HEK293 (cell line): ENCODE data around the gene OSBPL10.

Experiments
- TCF7L2 ChIP-seq: IDR thresholded peaks from 2 replicates; pipeline ENCODE4 v1.6.1; 2011; ENCODE audit warnings: low read depth, mild to moderate bottlenecking, inconsistent platforms, low read length, moderate library complexity, borderline replicate concordance
- ZNF114 ChIP-seq: fragments of 450-650 bp; formaldehyde crosslinking; IDR thresholded peaks from 2 replicates; pipeline ENCODE4 v1.5.0; 2017; ENCODE audit warnings: missing biosample characterization, missing genetic modification characterization
- ZNF24 ChIP-seq: fragments of 450-650 bp; formaldehyde crosslinking; IDR thresholded peaks from 2 replicates; pipeline ENCODE4 v1.5.1; 2016; ENCODE audit warnings: missing biosample characterization, missing genetic modification characterization
- ZNF510 ChIP-seq: fragments of 450-650 bp; formaldehyde crosslinking; IDR thresholded peaks from 2 replicates; pipeline ENCODE4 v1.5.1; 2018; ENCODE audit warnings: mild to moderate bottlenecking, missing genetic modification characterization, missing biosample characterization; ENCODE audit not compliant: insufficient replicate concordance
- ZNF629 ChIP-seq: fragments of 450-650 bp; formaldehyde crosslinking; IDR thresholded peaks from 2 replicates; pipeline ENCODE4 v1.5.1; 2017; ENCODE audit warnings: missing biosample characterization, missing genetic modification characterization
- TF ChIP-seq, protein P1 (sequence below): fragments of 450-650 bp; formaldehyde crosslinking; IDR thresholded peaks from 2 replicates; pipeline ENCODE4 v1.5.1; 2016; ENCODE audit warnings: missing biosample characterization, missing genetic modification characterization
- TF ChIP-seq, protein P2 (sequence below): fragments of 450-650 bp; formaldehyde crosslinking; IDR thresholded peaks from 2 replicates; pipeline ENCODE4 v1.5.1; 2016; ENCODE audit warnings: missing biosample characterization, missing genetic modification characterization, low read depth

DNA sequence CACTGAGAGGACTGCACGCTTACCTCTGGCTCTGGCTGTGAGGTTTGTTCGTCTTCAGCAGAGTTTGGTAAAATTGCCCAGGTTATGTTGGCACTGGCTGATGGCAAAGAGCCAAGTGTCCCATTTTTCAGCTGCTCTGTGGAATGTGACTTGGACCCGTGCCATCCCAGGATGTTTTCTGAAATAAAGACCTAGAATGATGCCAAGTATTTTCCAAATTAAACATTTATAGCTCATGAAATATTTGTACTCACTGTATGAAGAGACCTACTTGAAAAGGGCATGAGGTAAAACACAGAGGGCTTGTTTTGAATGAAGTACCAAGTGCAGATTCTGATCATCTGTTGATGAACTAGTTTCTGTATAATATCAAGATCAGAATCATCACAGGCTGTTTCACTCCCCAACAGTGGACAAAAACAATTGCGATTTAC, 247.8 kb downstream of the OSBPL10 start:
- TF ChIP-seq ZNF24: no peak
- TF ChIP-seq, protein P1, sequence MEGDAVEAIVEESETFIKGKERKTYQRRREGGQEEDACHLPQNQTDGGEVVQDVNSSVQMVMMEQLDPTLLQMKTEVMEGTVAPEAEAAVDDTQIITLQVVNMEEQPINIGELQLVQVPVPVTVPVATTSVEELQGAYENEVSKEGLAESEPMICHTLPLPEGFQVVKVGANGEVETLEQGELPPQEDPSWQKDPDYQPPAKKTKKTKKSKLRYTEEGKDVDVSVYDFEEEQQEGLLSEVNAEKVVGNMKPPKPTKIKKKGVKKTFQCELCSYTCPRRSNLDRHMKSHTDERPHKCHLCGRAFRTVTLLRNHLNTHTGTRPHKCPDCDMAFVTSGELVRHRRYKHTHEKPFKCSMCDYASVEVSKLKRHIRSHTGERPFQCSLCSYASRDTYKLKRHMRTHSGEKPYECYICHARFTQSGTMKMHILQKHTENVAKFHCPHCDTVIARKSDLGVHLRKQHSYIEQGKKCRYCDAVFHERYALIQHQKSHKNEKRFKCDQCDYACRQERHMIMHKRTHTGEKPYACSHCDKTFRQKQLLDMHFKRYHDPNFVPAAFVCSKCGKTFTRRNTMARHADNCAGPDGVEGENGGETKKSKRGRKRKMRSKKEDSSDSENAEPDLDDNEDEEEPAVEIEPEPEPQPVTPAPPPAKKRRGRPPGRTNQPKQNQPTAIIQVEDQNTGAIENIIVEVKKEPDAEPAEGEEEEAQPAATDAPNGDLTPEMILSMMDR (tag by site-specific recombination): no peak
- TF ChIP-seq ZNF510 (tag by site-specific recombination): no peak
- TF ChIP-seq TCF7L2: no peak
- TF ChIP-seq, protein P2, sequence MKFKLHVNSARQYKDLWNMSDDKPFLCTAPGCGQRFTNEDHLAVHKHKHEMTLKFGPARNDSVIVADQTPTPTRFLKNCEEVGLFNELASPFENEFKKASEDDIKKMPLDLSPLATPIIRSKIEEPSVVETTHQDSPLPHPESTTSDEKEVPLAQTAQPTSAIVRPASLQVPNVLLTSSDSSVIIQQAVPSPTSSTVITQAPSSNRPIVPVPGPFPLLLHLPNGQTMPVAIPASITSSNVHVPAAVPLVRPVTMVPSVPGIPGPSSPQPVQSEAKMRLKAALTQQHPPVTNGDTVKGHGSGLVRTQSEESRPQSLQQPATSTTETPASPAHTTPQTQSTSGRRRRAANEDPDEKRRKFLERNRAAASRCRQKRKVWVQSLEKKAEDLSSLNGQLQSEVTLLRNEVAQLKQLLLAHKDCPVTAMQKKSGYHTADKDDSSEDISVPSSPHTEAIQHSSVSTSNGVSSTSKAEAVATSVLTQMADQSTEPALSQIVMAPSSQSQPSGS (tag by site-specific recombination): no peak
- no peak for TF ChIP-seq ZNF114 (tag by site-specific recombination)
- no peak for TF ChIP-seq ZNF629 (tag by site-specific recombination)
